ENCODE measurements around the gene C9orf152.

C9orf152 gene

DNA sequence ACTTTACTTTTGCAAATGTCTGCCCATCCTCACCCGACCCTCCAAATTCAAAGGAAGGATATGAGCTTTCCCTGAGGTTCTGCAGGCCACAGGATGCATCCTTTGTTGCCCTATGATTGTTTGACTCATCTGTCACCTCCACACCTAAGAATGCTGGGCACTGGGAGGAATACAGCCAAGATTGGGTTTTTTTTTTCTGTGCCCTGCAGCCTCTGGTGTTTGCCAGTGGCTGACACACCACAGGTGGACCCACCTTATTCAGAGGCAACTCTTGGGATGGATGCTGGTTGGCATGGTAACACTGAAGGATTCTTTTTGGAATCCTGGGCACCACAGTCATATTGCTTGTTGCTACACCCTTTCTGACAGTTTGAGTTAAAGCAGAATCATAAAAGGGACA, 29.7 kb downstream of the C9orf152 start:
- no peak for DNase-seq

DNA sequence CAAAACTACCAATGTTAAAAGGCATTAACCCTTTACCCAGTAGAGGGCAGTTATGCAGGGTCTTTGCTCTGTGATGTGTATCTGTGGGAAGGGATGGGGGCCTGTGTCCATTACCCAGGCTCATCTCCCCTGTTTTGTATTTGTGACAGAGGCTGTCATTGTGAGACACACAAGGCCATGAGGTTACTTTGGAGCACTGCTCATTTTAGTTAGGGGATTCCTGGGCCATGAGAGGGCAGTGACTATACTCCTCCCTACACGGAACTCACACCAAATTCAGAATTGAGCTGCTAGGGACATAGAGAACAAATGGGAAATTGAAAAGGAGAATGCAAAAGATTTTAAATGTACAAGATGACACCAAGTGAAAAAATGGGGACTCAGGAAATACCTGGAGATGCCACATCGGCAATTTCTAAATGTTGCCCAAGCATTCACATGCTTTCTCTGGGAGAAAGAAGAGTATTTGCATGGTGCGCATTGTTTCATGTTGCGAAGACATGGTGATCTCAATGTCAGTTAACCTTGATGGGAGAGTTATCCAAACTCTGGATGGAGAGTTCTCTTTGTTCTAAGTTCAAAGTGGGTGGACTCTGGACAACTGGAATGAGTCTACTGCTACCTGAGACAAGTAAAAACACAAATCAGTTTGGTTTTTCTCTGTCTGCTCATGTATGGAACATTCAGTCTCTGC, 32.5 kb downstream of the C9orf152 start:
- DNase-seq, result no peak

DNA sequence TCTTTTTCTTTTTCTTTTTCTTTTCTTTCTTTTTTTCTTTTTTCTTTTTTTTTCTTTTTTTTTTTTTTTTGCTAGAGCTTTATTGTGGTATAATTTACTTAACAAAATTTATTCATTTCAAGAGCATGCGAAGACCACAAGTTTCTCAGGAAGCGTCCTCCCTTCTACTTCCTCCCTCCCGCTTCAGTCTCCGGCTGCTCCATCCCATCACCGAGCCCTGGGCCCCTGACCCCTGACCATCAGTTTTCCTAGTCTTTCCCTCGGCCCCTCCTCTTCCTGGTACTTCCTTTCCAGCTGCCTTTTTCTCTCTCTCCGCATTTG, 34.7 kb downstream of the C9orf152 start:
- DNase-seq, result no peak

DNA sequence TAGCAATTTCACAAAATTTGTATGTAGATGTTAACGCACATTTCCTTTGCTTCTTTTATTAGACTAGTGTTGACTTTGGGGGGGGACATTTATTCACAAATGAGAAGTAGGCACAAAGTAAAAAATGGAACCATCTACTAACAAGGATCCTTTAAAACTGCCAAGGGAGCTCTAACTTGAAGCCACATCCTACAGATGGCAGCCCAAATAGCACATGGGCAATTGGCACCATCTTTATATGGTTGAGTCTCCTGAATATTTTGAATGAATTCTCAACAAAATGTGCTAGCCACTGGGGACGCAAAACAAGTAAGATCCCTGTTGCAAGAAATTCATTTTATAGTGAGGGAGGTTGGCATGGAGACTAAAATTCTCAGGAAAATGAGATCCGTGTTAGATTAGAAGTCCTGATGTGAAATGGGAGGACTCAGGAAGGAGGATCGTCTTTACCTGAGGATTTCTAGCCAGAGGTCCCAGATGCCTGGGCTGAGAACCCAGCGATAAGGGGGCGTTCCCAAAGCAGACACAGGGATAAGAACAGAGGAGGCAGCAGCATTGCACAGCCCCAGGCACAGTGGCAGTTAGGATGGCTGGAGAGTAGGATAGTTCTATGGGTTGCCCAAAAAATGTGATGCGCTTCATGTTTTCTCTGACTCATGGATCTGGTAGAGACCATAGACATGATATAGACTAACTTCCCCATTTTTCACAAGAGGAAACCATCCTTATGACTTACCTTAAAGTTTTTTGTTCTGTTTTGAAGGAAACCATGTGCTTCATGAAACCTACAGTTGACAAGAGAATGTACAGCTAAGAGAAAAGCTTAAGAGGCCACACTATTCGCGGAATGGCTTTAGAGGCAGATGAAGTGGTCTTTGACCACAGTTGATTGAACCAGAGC, 37.4 kb downstream of the C9orf152 start:
- DNase-seq, result no peak

DNA sequence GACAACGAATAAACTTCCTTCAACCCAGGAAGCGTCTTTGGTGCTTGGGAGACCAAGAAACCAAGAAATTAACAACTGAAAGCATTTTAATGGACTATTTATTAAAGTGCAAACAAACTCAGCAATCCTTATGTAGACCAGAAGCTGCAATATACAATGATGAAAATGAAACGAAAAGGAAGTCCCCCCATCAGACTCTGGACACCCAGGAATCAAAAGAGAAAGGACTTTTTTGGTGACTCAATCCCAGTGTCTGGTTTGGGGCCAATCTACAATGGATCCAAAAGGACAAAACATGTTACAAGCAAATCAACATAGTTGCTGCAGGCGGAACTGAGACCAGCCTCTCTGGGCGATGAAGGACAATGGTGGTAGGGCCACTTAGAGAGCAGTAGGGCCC, 39.5 kb downstream of the C9orf152 start:
- DNase-seq, result no peak

DNA sequence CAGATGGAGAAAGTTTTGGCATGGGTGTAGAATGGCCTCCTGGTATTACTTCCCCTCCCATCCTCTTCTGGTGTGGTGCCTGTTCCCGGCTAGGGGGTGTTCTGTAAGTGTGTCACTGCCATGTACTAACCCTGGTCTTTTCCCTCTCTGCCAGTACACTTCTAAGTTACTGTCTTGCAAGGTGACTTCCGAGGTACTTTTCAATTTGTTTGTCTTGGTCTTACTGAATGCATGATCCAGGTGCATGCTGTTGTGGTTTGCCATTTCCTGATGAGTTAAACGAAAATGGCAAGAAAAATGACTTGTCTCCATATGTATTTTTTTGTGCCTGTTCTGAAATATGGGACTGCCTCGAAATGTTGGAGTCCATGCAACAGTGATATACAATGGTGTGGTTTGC, 46.0 kb downstream of the C9orf152 start:
- DNase-seq, result no peak

DNA sequence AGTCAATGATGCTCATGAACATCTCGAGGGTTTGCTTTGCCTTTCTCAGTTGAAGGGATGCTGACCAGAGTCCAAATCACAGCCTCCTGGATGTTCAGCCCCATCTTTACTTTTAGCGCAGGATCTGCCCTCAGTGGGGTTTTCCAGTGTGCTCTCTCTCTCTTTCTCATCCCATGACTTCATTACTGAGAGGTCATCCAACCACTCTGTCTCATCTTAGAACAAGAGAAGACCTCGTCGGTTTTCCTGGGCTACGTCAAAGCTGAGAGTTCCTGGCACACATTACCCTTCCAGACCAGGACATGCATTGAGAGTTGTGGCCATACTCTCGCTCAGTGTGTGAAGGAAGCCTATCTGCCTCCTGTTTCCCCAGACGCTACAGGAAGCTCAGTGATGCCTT, 47.3 kb downstream of the C9orf152 start:
- no peak for DNase-seq

DNA sequence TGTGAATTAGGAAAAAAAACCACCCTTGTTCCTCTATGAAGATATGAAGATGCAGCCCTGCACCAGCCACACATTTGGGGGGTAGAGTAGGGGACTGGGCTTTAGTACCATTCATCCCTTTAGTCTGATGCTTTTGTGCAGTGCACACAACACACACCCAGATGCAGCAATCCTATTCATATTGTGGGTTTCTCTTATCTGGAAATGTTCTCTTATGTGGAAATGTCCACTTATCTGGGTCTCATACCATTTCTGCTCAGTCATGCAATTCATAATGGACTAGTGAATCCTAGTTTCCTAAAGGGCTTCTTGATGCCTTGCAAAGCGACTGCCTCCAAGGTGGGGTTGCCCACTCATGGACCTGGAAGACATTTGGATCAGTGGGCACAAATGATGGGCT, 47.8 kb downstream of the C9orf152 start:
- DNase-seq, result no peak

DNA sequence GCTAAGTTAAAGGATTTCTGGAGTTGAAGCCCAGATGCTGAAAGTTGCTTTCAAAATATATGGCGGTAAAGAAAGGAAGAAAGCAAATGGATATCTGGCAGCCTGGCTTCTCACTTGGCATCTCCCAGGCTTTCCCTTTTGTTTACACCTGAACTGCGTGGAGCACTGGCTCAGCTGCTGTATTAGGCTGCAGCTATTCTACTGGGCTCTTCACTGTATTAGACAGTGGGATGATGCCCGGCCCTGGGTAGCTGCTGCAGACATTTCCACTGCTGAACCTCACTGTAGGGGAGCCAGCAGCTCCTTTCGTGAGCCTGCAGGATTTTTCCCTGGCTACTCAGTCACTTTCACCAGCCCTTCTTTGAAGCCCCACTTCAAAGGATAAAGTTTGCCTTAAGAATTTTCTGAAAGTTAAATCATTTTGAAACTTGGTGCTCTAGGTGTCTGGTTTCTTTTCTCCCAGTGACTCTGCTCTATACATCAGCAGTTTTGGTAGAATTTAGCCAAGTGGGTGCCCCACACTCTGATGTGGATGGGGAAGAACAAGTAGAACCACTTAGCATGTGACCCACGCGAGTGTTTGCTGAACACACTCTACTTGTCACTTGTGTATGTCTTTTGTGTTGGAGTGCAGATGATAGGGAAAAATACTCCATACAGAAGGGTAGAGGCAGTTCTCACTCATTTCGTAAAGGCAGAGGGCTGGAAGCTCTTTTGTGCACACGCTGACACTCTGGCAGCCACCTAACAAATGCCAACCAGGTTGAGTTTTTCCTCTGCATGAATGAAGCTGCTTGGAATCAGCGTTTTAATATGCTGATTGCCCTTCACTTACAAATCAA, 49.9 kb downstream of the C9orf152 start:
- DNase-seq, result no peak

DNA sequence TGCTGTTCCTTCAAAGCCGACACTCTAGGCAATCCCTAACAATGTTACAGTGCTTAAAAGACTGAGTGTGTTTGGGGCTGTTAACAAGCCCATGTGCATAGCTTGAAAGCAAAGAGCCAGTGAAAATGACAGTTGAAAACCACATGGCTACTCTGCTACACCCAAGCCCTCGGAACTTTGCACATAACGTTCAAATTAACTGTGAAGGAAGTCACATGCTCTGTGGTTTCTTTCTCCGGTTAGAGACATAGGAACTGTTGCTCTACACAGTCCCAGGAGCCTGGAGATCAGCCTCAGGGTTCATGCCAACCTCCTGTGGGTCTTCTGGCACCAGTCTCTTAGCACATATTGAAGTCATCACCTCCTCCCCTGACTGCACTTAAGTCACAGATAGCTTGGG, 51.1 kb downstream of the C9orf152 start:
- no peak for DNase-seq

DNA sequence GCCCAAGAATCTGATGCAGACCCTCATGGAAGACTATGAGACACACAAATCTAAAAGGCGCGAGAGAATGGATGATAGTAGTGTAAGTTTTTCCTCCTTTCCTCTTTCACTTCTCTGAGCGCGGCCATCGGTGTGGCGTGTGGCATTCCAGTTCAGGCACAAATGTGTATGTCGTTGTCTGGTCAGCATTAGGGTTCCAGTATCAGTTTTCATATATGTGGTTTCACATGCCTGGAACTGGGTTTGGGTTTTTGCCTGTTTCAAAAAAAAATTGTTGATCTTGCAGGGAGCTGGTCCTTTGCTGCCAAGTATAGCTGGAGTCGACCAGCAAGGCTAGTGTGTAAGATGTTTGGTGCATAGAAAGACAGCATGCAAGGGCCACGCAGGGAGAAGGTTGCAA, 51.5 kb downstream of the C9orf152 start:
- no peak for DNase-seq

DNA sequence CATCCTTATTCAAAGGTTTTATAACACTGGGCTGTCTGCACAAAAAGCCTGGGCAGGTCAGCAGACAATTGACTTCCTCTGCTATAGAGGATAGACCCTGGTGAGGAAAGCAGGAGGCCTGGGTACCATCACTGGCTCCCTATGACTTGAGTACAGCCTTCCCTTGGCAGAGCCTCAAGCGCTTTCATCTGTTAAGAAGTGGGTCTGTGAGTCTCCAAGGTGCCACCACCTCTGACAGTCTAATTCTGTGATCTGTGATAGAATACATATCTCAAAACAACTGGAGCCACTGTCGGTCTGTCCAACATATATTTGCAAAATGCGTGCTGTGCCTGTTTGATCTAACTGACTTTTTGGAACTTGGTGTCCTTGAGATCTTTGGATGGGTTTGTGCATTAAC, 52.2 kb downstream of the C9orf152 start:
- DNase-seq, result no peak

DNA sequence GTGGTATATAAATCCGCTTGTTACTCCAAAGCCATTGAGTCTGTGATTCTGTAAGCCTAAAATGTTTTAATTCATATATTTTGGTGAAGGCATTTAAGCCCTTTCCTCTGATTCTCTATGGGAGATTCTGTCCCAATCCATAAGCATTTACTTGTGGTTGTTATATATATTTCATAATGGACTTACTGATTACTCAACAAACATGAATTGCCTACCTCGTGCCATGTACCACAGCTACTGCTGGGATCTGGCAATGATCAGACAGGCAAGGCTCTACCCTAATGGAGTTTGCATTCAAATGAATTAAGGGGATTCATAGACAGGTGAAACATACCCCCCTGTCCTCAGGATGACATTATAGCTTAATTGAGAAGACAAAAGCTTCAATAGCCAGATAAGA, 54.5 kb downstream of the C9orf152 start:
- DNase-seq, result no peak

DNA sequence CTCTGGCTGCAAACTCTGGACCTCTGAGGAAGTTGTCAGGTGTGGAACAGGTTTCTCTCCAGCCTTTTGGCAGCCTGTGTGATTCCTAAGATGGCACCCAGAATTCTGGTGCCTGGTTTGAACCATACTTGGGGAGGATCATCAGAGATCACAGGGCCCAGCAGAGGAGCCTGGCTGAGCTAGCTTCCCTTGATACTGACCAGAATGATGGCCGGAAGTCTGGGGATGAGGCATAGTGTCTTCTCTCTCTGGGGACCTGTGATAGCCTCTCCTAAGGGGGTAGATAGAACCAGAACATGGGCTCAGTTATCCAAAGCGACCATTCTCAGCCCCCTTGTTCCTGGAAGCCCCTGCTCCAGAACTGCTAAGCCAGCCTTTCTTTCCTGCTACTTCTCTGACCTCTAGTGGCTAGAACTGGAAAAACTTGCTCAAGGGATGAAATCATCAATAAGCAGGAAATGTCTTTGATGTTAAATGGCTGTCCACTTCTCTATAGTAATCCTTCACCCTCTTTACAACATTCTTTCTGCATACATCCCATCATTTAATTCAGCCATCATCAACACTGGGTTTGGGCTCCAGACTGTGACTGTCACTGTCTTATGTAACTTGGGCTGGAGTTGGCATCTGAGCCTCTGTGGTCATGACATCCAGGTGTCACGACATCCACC, 55.1 kb downstream of the C9orf152 start:
- no peak for DNase-seq

All from activated naive CD4-positive, alpha-beta T cell treated with anti-CD3 and anti-CD28 coated beads, Interleukin-2, amount 50 U/mL, for 16 hours (primary cell).